HG02885 (cell line): Measurements from ENCODE around the gene RIF1.

Experiments
- ATAC-seq: cut with Tn5 transposase; IDR thresholded peaks from one replicate; pipeline ENCODE4 v1.9.1; 2021; ENCODE audit warnings: mild to moderate bottlenecking; ENCODE audit not compliant: unreplicated experiment, poor library complexity

RIF1 gene

GRCh38 chr2:151409601-151410484, at the start of gene RIF1:
TSS of gene RIF1 (plus strand) at chr2:151409902. CDS start at chr2:151410424, 522 bp downstream.
- ATAC-seq: peak; percentile 93

- ATAC-seq: no peak
Observed at GRCh38 chr2:151361674-151362370, 47.9 kb upstream of the RIF1 start.

GRCh38 chr2:151363709-151364108, 46.0 kb upstream of the RIF1 start:
- ATAC-seq: peak; percentile 89

- ATAC-seq: no peak
Observed at GRCh38 chr2:151367571-151367970, 42.1 kb upstream of the RIF1 start.

- peak; percentile 98 for ATAC-seq
Observed at GRCh38 chr2:151374436-151374835, 35.3 kb upstream of the RIF1 start.

GRCh38 chr2:151379169-151379568, 30.5 kb upstream of the RIF1 start:
- ATAC-seq: no peak

GRCh38 chr2:151380580-151381235, 29.0 kb upstream of the RIF1 start:
- no peak for ATAC-seq

- no peak for ATAC-seq
Observed at GRCh38 chr2:151381266-151381665, 28.4 kb upstream of the RIF1 start.

- ATAC-seq: no peak
Observed at GRCh38 chr2:151388011-151388410, 21.7 kb upstream of the RIF1 start.

GRCh38 chr2:151391436-151391835, 18.3 kb upstream of the RIF1 start:
- no peak for ATAC-seq

- ATAC-seq: no peak
Observed at GRCh38 chr2:151394509-151394908, 15.2 kb upstream of the RIF1 start.

- no peak for ATAC-seq
Observed at GRCh38 chr2:151395509-151396374, 14.0 kb upstream of the RIF1 start.

GRCh38 chr2:151399981-151400380, 9.7 kb upstream of the RIF1 start:
- ATAC-seq: no peak

- ATAC-seq: no peak
Observed at GRCh38 chr2:151401149-151401548, 8.6 kb upstream of the RIF1 start.

- ATAC-seq: no peak
Observed at GRCh38 chr2:151403914-151404313, 5.8 kb upstream of the RIF1 start.

- ATAC-seq: no peak
Observed at GRCh38 chr2:151405376-151405775, 4.3 kb upstream of the RIF1 start.

GRCh38 chr2:151407281-151407680, 2.4 kb upstream of the RIF1 start:
- ATAC-seq: no peak

GRCh38 chr2:151408788-151409600, 708 bp upstream of the RIF1 start:
- ATAC-seq: no peak

- ATAC-seq: peak; percentile 38
Observed at GRCh38 chr2:151410485-151410834, 758 bp downstream of the RIF1 start.
